Stomach (tissue), 9 donors: ENCODE results near the gene NRL. TPM values are rescaled to one million over a fixed set of nuclear protein-coding genes. Genes with fewer than 3 reads are reported as not detected.
"Not testable (repeated sequence)": the region's sequence is repeated elsewhere in the genome, so short reads cannot be mapped to it uniquely, and the experiment has no call there.

ENCODE experiments used
- DNase-seq, 2 donors: peaks; one replicate each; pipeline versions ENCODE4 v3.0.0 to v3.0.0-alpha.2; 2013 to 2019
- H3K27ac ChIP-seq, 5 donors: fragments of 200-600 bp in 4 of 5; sonication (generic) in 4 of 5; one replicate each; pipeline ENCODE4 v1.5.1; 2013 to 2019; ENCODE audit warnings: mild to moderate bottlenecking in 1 of 5, moderate library complexity in 1 of 5
- H3K27me3 ChIP-seq, 3 donors: fragments of 200-600 bp; sonication (generic); one replicate each; pipeline ENCODE4 v1.5.1; 2017 to 2019; ENCODE audit warnings: mixed run types in 1 of 3
- H3K36me3 ChIP-seq, 4 donors: fragments of 200-600 bp; sonication (generic); 1 replicate in 3 of 4; 2 replicates in 1 of 4; pipeline ENCODE4 v1.5.1; 2016 to 2019
- H3K4me1 ChIP-seq, 4 donors: fragments of 200-600 bp; sonication (generic); one replicate each; pipeline ENCODE4 v1.5.1; 2016 to 2019
- H3K4me3 ChIP-seq, 4 donors: fragments of 200-600 bp; sonication (generic) in 3 of 4; one replicate each; pipeline ENCODE4 v1.5.1; 2016 to 2019; ENCODE audit warnings: mild to moderate bottlenecking in 1 of 4
- H3K9me3 ChIP-seq, 4 donors: fragments of 200-600 bp; sonication (generic); one replicate each; pipeline ENCODE4 v1.5.1; 2016 to 2019
- CTCF ChIP-seq, 7 experiments: fragments of 450-650 bp in 4 of 7; fragments of 200-600 bp in 3 of 7; sonication (generic) in 3 of 7; IDR thresholded peaks; one replicate each; pipeline ENCODE4 v1.5.1; 2016 to 2019; ENCODE audit warnings: antibody characterized with exemption in 7 of 7, control low read depth in 2 of 7, mild to moderate bottlenecking in 1 of 7
- EP300 ChIP-seq: sonication (generic); formaldehyde crosslinking; IDR thresholded peaks from one replicate; pipeline ENCODE4 v1.6.1; 2017; ENCODE audit warnings: antibody characterized with exemption
- POLR2A ChIP-seq, 4 donors: fragments of 450-650 bp; IDR thresholded peaks; one replicate each; pipeline ENCODE4 v1.6.1; 2016; ENCODE audit warnings: antibody characterized with exemption in 4 of 4, control low read depth in 2 of 4, mild to moderate bottlenecking in 1 of 4, moderate library complexity in 1 of 4
- POLR2AphosphoS5 ChIP-seq, 3 donors: sonication (generic); formaldehyde crosslinking; IDR thresholded peaks; one replicate each; pipeline ENCODE4 v1.6.1; 2016; ENCODE audit warnings: antibody characterized with exemption in 3 of 3
- WGBS, 5 donors: extraction: QIAGEN DNeasy Blood & Tissue Kit in 3 of 5; methylation state at CpG; one replicate each; pipeline versions ENCODE4 v1.1.5 to v1.1.7; 2013 to 2018; 5-methylcytosine and 5-hydroxymethylcytosine counted together
- intact Hi-C: fragments of 100-400 bp; cut with DNase I; formaldehyde crosslinking; loops from one replicate; pipeline ENCODE4 v1.15.1; 2023; ENCODE audit warnings: low total_unique reads
- polyA plus RNA-seq, 3 donors: library from polyadenylated mRNA; stranded (reverse); fragments of 200-250 nt; gene quantifications; one replicate each; pipeline ENCODE4 v1.2.3, GENCODE V29; 2013
- small RNA-seq, 4 donors: library from RNA; depleted of rRNA; stranded (forward); fragments of <200 nt; gene quantifications; one replicate each; pipeline ENCODE3, GENCODE V24; 2016
- total RNA-seq, 5 donors: library from RNA; depleted of rRNA; stranded (reverse); fragments of >200 nt; gene quantifications; one replicate each; pipeline versions ENCODE4 v1.1.0 to v1.2.3, GENCODE V29; 2014 to 2016
- donor health status: healthy with polysubstance abuse.
- donor health status: Bipolar disorder and iron deficiency.
- donor health status: healthy.

The NRL gene
- total and polyA plus RNA-seq, 8 donors, result 0.92 to 69.2 (median 1.3) TPM; not detected in 1

GRCh38 chr14:24036169-24036962 lies 78.4 kb downstream of the NRL start:
- peak overlapping the region; percentile 89 to 95 (median 90) for H3K27ac ChIP-seq
- 0 to 1% (median 0%) methylated on average over 38 to 50 of the region's 50 CpGs for WGBS, 5 donors
- H3K4me1 ChIP-seq, result peaks cover 10 to 44% (median 22%) of the 10 kb centered on the region in 4 donors
- TF ChIP-seq POLR2AphosphoS5 (IDR thresholded peaks at IDR 0.05) (peak in 2 of 3 donors; percentile 6 to 61), CTCF (IDR thresholded peaks at IDR 0.05) (peak in 4 of 7 experiments; percentile 31 to 74 (median 68)), EP300 (no peak), POLR2A (IDR thresholded peaks at IDR 0.05) (no peak)
- H3K27me3 ChIP-seq, result no peaks in the 10 kb centered on the region
- peak overlapping the region; percentile 51 to 67 (median 56) for H3K4me3 ChIP-seq
- H3K9me3 ChIP-seq, result peaks cover 0 to 11% (median 0%) of the 10 kb centered on the region in 4 donors
- no peaks in the 10 kb centered on the region for H3K36me3 ChIP-seq
- intact Hi-C loops, result loop anchor here (10.0 kb wide), 1 partner anchor 62 kb away; no protein-coding TSS in a partner anchor
- DNase-seq, result peak; percentile 90 to 95

GRCh38 chr14:24035769-24036168 lies 79.0 kb downstream of the NRL start:
- Histone ChIP-seq H3K4me1 (peaks cover 10 to 44% (median 22%) of the 10 kb centered on the region in 4 donors), H3K4me3 (peak overlapping the region; percentile 51 to 67 (median 56)), H3K9me3 (peaks cover 0 to 11% (median 0%) of the 10 kb centered on the region in 4 donors), H3K27ac (peak overlapping the region; percentile 89 to 95 (median 90))
- not testable (repeated sequence) for H3K27me3 ChIP-seq, H3K36me3 ChIP-seq, DNase-seq
- WGBS, 5 donors, result 17 to 49% (median 31%) methylated on average over 3 to 4 of the region's 4 CpGs
- intact Hi-C loops, result loop anchor here (10.0 kb wide), 1 partner anchor 61 kb away; no protein-coding TSS in a partner anchor

GRCh38 chr14:24032727-24033418 lies 81.9 kb downstream of the NRL start:
- intact Hi-C loops, result loop anchor here (10.0 kb wide), 1 partner anchor 58 kb away; no protein-coding TSS in a partner anchor
- Histone ChIP-seq H3K36me3 (no peaks in the 10 kb centered on the region), H3K4me3 (no peak overlapping the region), H3K27me3 (no peaks in the 10 kb centered on the region), H3K9me3 (peaks cover 0 to 11% (median 0%) of the 10 kb centered on the region in 4 donors), H3K4me1 (peaks cover 10 to 43% (median 22%) of the 10 kb centered on the region in 4 donors), H3K27ac (no peak overlapping the region)
- WGBS, 5 donors, result 34 to 64% (median 46%) methylated on average over 2 of the region's 2 CpGs
- no peak for TF ChIP-seq POLR2A (IDR thresholded peaks at IDR 0.05)
- TF ChIP-seq POLR2AphosphoS5 (IDR thresholded peaks at IDR 0.05), result no peak
- TF ChIP-seq EP300, result no peak
- no peak for TF ChIP-seq CTCF (IDR thresholded peaks at IDR 0.05)
- DNase-seq, result peak in 1 of 2 donors; percentile 49

GRCh38 chr14:24031331-24031730 lies 83.4 kb downstream of the NRL start:
- 84 to 95% (median 92%) methylated on average over 2 of the region's 2 CpGs for WGBS, 5 donors
- peaks cover 0 to 29% (median 10%) of the 10 kb centered on the region in 4 donors for H3K4me1 ChIP-seq
- not testable (repeated sequence) for DNase-seq, H3K4me3 ChIP-seq, H3K27ac ChIP-seq, H3K36me3 ChIP-seq, H3K27me3 ChIP-seq
- intact Hi-C loops, result loop anchor here (10.0 kb wide), 1 partner anchor 57 kb away; no protein-coding TSS in a partner anchor
- peaks cover 0 to 11% (median 0%) of the 10 kb centered on the region in 4 donors for H3K9me3 ChIP-seq

- DNase-seq, H3K27ac ChIP-seq, H3K27me3 ChIP-seq, H3K4me3 ChIP-seq, H3K36me3 ChIP-seq: not testable (repeated sequence)
- H3K9me3 ChIP-seq, result peaks cover 0 to 11% (median 0%) of the 10 kb centered on the region in 4 donors
- WGBS, 5 donors, result 92 to 100% (median 95%) methylated on average over 2 of the region's 3 CpGs
- H3K4me1 ChIP-seq, result peaks cover 0 to 18% (median 3%) of the 10 kb centered on the region in 4 donors
- intact Hi-C loops, result loop anchor here (10.0 kb wide), 1 partner anchor 55 kb away; no protein-coding TSS in a partner anchor
Measured at GRCh38 chr14:24029687-24030086, 85.1 kb downstream of the NRL start.

Small RNAs within 50 kb of the gene (small RNA-seq; reads per million reads assigned to genes)
- gene RNA5SP383, result 0 to 1.3 (median 0.23) reads per million in 4 donors

Other genes with a start within 250 kb of the NRL start
- gene DHRS4, start 161.2 kb downstream of the NRL start, total RNA-seq, result 100 to 1,000 TPM in 1 of 5 donors, 10 to 100 TPM in 4; 29.0 to 114 (median 34.4) TPM
- gene DHRS4, start 161.2 kb downstream of the NRL start, polyA plus RNA-seq, result 10 to 100 TPM; 39.4 to 58.0 (median 57.7) TPM
- gene DHRS4L2, start 126.0 kb downstream of the NRL start, total RNA-seq, result 10 to 100 TPM in 3 of 5 donors, 1 to 10 TPM in 1, not detected in 1; 9.7 to 44.2 (median 26.9) TPM
- gene DHRS4L2, start 126.0 kb downstream of the NRL start, polyA plus RNA-seq, result 10 to 100 TPM; 27.5 to 64.0 (median 44.3) TPM
- gene CARMIL3, start 62.9 kb downstream of the NRL start, total RNA-seq, result 1 to 10 TPM in 2 of 5 donors, under 1 TPM in 2, not detected in 1; 0.14 to 2.0 (median 0.76) TPM
- under 1 TPM in 2 of 3 donors, not detected in 1; 0.25 to 0.75 TPM for gene CARMIL3, start 62.9 kb downstream of the NRL start, polyA plus RNA-seq
- not detected for gene CPNE6, start 43.4 kb downstream of the NRL start, total RNA-seq
- under 1 TPM in 2 of 3 donors, not detected in 1; 0.12 to 0.25 TPM for gene CPNE6, start 43.4 kb downstream of the NRL start, polyA plus RNA-seq
- 100 to 1,000 TPM in 1 of 5 donors, 10 to 100 TPM in 1, 1 to 10 TPM in 3; 2.3 to 168 (median 8.4) TPM for gene PCK2, start 20.6 kb downstream of the NRL start, total RNA-seq
- gene PCK2, start 20.6 kb downstream of the NRL start, polyA plus RNA-seq, result 10 to 100 TPM; 12.3 to 24.0 (median 17.0) TPM
- 100 to 1,000 TPM in 2 of 5 donors, 10 to 100 TPM in 3; 50.4 to 396 (median 84.5) TPM for gene DCAF11, start 172 bp downstream of the NRL start, total RNA-seq
- 10 to 100 TPM; 27.7 to 68.3 (median 38.9) TPM for gene DCAF11, start 172 bp downstream of the NRL start, polyA plus RNA-seq
- 10 to 100 TPM in 1 of 5 donors, under 1 TPM in 1, not detected in 3; 0.87 to 80.5 TPM for gene FITM1, start 15.7 kb upstream of the NRL start, total RNA-seq
- 1 to 10 TPM; 1.9 to 2.6 (median 2.2) TPM for gene FITM1, start 15.7 kb upstream of the NRL start, polyA plus RNA-seq
- 100 to 1,000 TPM in 1 of 5 donors, 10 to 100 TPM in 4; 38.5 to 129 (median 91.1) TPM for gene PSME1, start 21.2 kb upstream of the NRL start, total RNA-seq
- 100 to 1,000 TPM; 217 to 322 (median 310) TPM for gene PSME1, start 21.2 kb upstream of the NRL start, polyA plus RNA-seq
- gene EMC9, start 26.6 kb upstream of the NRL start, total RNA-seq, result 10 to 100 TPM in 1 of 5 donors, 1 to 10 TPM in 4; 1.3 to 33.9 (median 4.6) TPM
- 10 to 100 TPM; 32.0 to 59.6 (median 42.9) TPM for gene EMC9, start 26.6 kb upstream of the NRL start, polyA plus RNA-seq
- gene PSME2, start 31.7 kb upstream of the NRL start, total RNA-seq, result 100 to 1,000 TPM in 2 of 5 donors, 10 to 100 TPM in 3; 62.4 to 339 (median 83.9) TPM
- 100 to 1,000 TPM; 302 to 421 (median 403) TPM for gene PSME2, start 31.7 kb upstream of the NRL start, polyA plus RNA-seq
- gene RNF31, start 32.5 kb upstream of the NRL start, total RNA-seq, result 100 to 1,000 TPM in 2 of 5 donors, 10 to 100 TPM in 3; 53.2 to 523 (median 94.2) TPM
- gene RNF31, start 32.5 kb upstream of the NRL start, polyA plus RNA-seq, result 10 to 100 TPM; 64.0 to 88.7 (median 68.6) TPM
- 100 to 1,000 TPM in 2 of 5 donors, 10 to 100 TPM in 2, 1 to 10 TPM in 1; 1.4 to 143 (median 91.4) TPM for gene IRF9, start 46.3 kb upstream of the NRL start, total RNA-seq
- 100 to 1,000 TPM in 1 of 3 donors, 10 to 100 TPM in 2; 64.6 to 101 (median 65.1) TPM for gene IRF9, start 46.3 kb upstream of the NRL start, polyA plus RNA-seq
- 100 to 1,000 TPM in 1 of 5 donors, 10 to 100 TPM in 4; 14.5 to 122 (median 45.5) TPM for gene REC8, start 57.1 kb upstream of the NRL start, total RNA-seq
- 10 to 100 TPM; 20.9 to 64.4 (median 38.7) TPM for gene REC8, start 57.1 kb upstream of the NRL start, polyA plus RNA-seq
- 100 to 1,000 TPM in 1 of 5 donors, 10 to 100 TPM in 4; 14.3 to 227 (median 23.9) TPM for gene IPO4, start 73.9 kb upstream of the NRL start, total RNA-seq
- 10 to 100 TPM in 1 of 3 donors, 1 to 10 TPM in 2; 9.3 to 15.2 (median 9.8) TPM for gene IPO4, start 73.9 kb upstream of the NRL start, polyA plus RNA-seq
- 10 to 100 TPM in 4 of 5 donors, 1 to 10 TPM in 1; 6.4 to 79.7 (median 31.6) TPM for gene TM9SF1, start 80.5 kb upstream of the NRL start, total RNA-seq
- gene TM9SF1, start 80.5 kb upstream of the NRL start, polyA plus RNA-seq, result 10 to 100 TPM; 14.6 to 28.2 (median 14.7) TPM
- under 1 TPM in 1 of 5 donors, not detected in 4; 0.73 TPM for gene TSSK4, start 90.7 kb upstream of the NRL start, total RNA-seq
- not detected for gene TSSK4, start 90.7 kb upstream of the NRL start, polyA plus RNA-seq
- gene CHMP4A, start 98.5 kb upstream of the NRL start, total RNA-seq, result 10 to 100 TPM in 4 of 5 donors, not detected in 1; 27.8 to 37.2 (median 31.8) TPM
- gene CHMP4A, start 98.5 kb upstream of the NRL start, polyA plus RNA-seq, result 100 to 1,000 TPM in 1 of 3 donors, 10 to 100 TPM in 2; 66.5 to 135 (median 70.7) TPM
- gene MDP1, start 101.1 kb upstream of the NRL start, total RNA-seq, result 10 to 100 TPM in 3 of 5 donors, 1 to 10 TPM in 1, not detected in 1; 9.3 to 16.1 (median 14.2) TPM
- 10 to 100 TPM; 25.6 to 26.9 (median 26.2) TPM for gene MDP1, start 101.1 kb upstream of the NRL start, polyA plus RNA-seq
- gene NEDD8, start 117.4 kb upstream of the NRL start, total RNA-seq, result 100 to 1,000 TPM in 3 of 5 donors, 10 to 100 TPM in 1, not detected in 1; 85.4 to 166 (median 132) TPM
- gene NEDD8, start 117.4 kb upstream of the NRL start, polyA plus RNA-seq, result 100 to 1,000 TPM; 235 to 244 (median 237) TPM
- gene GMPR2, start 118.0 kb upstream of the NRL start, total RNA-seq, result 100 to 1,000 TPM in 1 of 5 donors, 10 to 100 TPM in 4; 13.9 to 204 (median 31.2) TPM
- gene GMPR2, start 118.0 kb upstream of the NRL start, polyA plus RNA-seq, result 10 to 100 TPM; 48.3 to 85.7 (median 53.9) TPM
- 10 to 100 TPM in 4 of 5 donors, 1 to 10 TPM in 1; 7.2 to 63.6 (median 39.1) TPM for gene TINF2, start 127.7 kb upstream of the NRL start, total RNA-seq
- gene TINF2, start 127.7 kb upstream of the NRL start, polyA plus RNA-seq, result 10 to 100 TPM; 46.6 to 61.1 (median 50.6) TPM
- 10 to 100 TPM in 1 of 5 donors, 1 to 10 TPM in 4; 2.6 to 11.7 (median 4.9) TPM for gene TGM1, start 148.2 kb upstream of the NRL start, total RNA-seq
- gene TGM1, start 148.2 kb upstream of the NRL start, polyA plus RNA-seq, result 100 to 1,000 TPM in 1 of 3 donors, 1 to 10 TPM in 2; 1.7 to 131 (median 5.3) TPM
- gene RABGGTA, start 156.6 kb upstream of the NRL start, total RNA-seq, result 100 to 1,000 TPM in 4 of 5 donors, 10 to 100 TPM in 1; 16.0 to 230 (median 187) TPM
- gene RABGGTA, start 156.6 kb upstream of the NRL start, polyA plus RNA-seq, result 10 to 100 TPM; 33.8 to 68.4 (median 41.9) TPM
- 10 to 100 TPM in 3 of 5 donors, 1 to 10 TPM in 2; 5.3 to 71.9 (median 17.4) TPM for gene DHRS1, start 184.8 kb upstream of the NRL start, total RNA-seq
- 10 to 100 TPM; 20.1 to 52.1 (median 30.1) TPM for gene DHRS1, start 184.8 kb upstream of the NRL start, polyA plus RNA-seq
- 10 to 100 TPM in 4 of 5 donors, 1 to 10 TPM in 1; 5.4 to 25.7 (median 12.8) TPM for gene NOP9, start 184.9 kb upstream of the NRL start, total RNA-seq
- gene NOP9, start 184.9 kb upstream of the NRL start, polyA plus RNA-seq, result 10 to 100 TPM in 1 of 3 donors, 1 to 10 TPM in 2; 6.5 to 11.8 (median 8.4) TPM
- 10 to 100 TPM in 2 of 5 donors, 1 to 10 TPM in 3; 5.0 to 11.2 (median 6.4) TPM for gene CIDEB, start 193.0 kb upstream of the NRL start, total RNA-seq
- 10 to 100 TPM in 1 of 3 donors, 1 to 10 TPM in 2; 6.0 to 14.2 (median 6.0) TPM for gene CIDEB, start 193.0 kb upstream of the NRL start, polyA plus RNA-seq
- gene LTB4R2, start 195.2 kb upstream of the NRL start, total RNA-seq, result 10 to 100 TPM in 3 of 5 donors, 1 to 10 TPM in 1, not detected in 1; 9.9 to 71.5 (median 24.5) TPM
- 1 to 10 TPM in 1 of 3 donors, under 1 TPM in 1, not detected in 1; 0.25 to 6.0 TPM for gene LTB4R2, start 195.2 kb upstream of the NRL start, polyA plus RNA-seq
- 10 to 100 TPM in 3 of 5 donors, 1 to 10 TPM in 1, not detected in 1; 3.3 to 92.8 (median 24.6) TPM for gene LTB4R, start 196.6 kb upstream of the NRL start, total RNA-seq
- gene LTB4R, start 196.6 kb upstream of the NRL start, polyA plus RNA-seq, result 10 to 100 TPM in 1 of 3 donors, 1 to 10 TPM in 2; 1.4 to 67.2 (median 4.1) TPM
- gene ADCY4, start 220.1 kb upstream of the NRL start, total RNA-seq, result 100 to 1,000 TPM in 1 of 5 donors, 10 to 100 TPM in 4; 18.2 to 118 (median 33.3) TPM
- 10 to 100 TPM; 15.2 to 18.9 (median 18.8) TPM for gene ADCY4, start 220.1 kb upstream of the NRL start, polyA plus RNA-seq
- gene RIPK3, start 225.0 kb upstream of the NRL start, total RNA-seq, result 10 to 100 TPM in 4 of 5 donors, 1 to 10 TPM in 1; 6.4 to 42.6 (median 12.5) TPM
- gene RIPK3, start 225.0 kb upstream of the NRL start, polyA plus RNA-seq, result 10 to 100 TPM; 12.7 to 18.3 (median 14.3) TPM